ENCODE results near the gene CACNA1I.

The CACNA1I gene

DNA sequence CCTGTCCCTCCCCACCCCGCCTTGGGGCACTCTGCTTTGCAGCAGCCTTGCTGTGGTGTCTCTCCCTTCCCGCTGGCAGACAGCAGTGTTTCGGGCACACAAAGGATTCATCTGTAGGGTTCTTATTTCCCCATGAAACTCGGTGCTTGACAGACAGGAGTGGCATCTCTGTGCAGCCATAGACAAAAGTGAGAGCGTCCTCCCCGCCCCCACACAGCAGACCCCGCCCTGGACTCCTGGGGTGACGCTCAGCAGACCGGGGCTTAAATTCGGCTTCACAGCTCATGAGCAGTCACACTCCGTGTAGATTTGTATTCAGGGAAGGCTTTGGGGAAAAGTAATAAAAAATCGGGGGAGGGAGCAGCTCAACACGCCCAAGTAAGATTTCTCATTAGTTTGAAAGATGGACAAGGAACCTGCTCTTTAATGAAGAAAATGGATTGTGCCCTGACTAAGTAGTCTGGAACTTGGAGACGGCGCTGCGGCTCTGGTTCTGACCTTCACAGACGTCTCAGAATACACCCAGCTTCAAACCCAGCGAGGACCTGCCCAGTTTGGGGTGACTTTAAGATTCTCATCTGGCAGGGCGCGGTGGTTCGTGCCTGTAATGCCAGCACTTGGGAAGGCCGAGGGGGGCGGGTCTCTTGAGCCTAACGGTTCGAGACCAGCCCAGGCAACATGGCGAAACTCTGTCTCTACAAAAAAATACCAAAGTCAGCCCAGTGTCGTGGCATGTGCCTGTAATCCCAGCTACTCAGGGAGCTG lies 136.0 kb downstream of the CACNA1I start:
- no peak for DNase-seq (ENCODE audit: low read depth)
- TF ChIP-seq, protein P1, sequence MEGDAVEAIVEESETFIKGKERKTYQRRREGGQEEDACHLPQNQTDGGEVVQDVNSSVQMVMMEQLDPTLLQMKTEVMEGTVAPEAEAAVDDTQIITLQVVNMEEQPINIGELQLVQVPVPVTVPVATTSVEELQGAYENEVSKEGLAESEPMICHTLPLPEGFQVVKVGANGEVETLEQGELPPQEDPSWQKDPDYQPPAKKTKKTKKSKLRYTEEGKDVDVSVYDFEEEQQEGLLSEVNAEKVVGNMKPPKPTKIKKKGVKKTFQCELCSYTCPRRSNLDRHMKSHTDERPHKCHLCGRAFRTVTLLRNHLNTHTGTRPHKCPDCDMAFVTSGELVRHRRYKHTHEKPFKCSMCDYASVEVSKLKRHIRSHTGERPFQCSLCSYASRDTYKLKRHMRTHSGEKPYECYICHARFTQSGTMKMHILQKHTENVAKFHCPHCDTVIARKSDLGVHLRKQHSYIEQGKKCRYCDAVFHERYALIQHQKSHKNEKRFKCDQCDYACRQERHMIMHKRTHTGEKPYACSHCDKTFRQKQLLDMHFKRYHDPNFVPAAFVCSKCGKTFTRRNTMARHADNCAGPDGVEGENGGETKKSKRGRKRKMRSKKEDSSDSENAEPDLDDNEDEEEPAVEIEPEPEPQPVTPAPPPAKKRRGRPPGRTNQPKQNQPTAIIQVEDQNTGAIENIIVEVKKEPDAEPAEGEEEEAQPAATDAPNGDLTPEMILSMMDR (conservative IDR thresholded peaks at IDR 0.05; ENCODE audit: low read depth, low read length) = no peak
- H3K4me3 ChIP-seq (ENCODE audit: low read length) = no peak overlapping the region

DNA sequence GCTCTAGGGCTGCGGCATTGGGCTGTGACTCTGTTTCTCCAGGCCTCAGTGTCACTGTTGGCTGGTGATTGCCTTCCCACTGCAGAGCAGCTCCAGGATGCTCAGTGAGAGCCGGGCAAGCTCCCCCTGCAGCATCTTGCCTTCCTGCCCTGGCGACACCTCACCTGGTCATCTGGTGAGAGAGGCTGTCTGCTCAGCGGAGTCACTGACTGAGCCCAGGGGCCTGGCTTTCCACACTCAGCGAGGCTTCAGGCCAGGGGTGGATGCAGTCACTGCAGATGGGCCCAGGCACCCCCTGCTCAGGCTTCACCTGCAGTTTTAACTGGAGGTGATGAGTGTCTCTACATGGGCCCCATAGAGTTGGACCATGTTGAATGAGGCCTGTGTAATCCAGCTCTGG lies 136.8 kb downstream of the CACNA1I start:
- no peak for DNase-seq (ENCODE audit: low read depth)
- TF ChIP-seq, protein P1 (conservative IDR thresholded peaks at IDR 0.05; ENCODE audit: low read depth, low read length) = no peak
- H3K4me3 ChIP-seq (ENCODE audit: low read length) = no peak overlapping the region

DNA sequence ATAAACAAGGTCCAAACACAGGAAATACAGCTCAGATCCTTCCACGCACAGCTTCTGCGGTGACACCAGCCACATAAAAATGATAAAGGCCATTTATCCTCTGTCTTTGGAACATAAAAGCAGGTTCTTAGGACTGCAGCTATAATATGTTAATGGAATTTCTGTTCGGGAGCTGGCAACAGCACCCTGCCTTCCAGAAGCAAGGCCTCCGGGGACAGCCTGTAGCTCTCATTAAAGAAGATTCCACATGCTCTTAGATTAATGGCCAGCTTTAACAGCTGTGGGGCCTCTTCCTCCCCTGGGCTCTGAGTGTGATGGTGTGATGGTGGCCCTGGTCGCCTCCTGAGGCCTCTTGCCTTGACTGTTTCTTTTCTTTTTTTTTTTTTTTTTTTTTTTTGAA lies 137.3 kb downstream of the CACNA1I start:
- no peak for DNase-seq (ENCODE audit: low read depth)
- TF ChIP-seq, protein P1 (conservative IDR thresholded peaks at IDR 0.05; ENCODE audit: low read depth, low read length) = no peak
- H3K4me3 ChIP-seq (ENCODE audit: low read length) = no peak overlapping the region

DNA sequence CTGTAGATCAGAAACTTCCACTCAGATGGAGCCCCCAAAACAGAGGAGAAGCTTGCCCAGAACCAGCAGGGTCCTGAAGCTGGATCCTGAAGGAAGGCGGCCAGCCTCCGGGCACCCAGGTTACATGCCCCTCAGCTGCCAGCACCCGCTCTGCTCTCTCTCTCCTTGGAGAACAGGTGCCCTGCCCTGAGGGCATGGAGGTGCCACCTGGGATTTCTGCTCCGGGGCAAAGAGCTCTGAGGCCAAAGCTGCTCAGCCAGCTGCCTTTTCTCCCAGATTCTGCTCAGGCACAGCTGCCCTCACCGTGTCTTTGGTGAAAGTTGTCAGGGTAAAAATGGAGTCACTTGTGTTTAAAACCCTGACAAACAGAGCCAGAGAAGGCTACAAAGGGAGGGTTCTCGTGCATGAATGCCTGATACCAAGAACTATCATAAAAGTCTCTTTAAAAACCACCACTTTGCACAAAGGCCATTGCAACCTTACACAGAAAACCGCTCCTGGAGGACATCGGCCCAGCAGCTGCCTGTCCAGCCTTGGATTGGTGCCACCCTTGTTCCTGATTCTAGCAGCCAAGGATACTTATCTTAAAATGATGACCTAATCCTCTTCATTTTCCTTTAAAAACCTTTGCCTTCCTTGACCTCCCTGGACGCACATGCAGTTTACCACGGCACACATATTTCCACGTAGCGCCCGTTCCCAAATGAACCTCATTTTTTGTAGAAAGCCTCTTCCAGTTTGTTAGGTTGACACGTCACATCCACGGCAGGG lies 140.0 kb downstream of the CACNA1I start:
- H3K4me3 ChIP-seq (ENCODE audit: low read length) = no peak overlapping the region
- TF ChIP-seq, protein P1 (conservative IDR thresholded peaks at IDR 0.05; ENCODE audit: low read depth, low read length) = no peak
- no peak for DNase-seq (ENCODE audit: low read depth)

DNA sequence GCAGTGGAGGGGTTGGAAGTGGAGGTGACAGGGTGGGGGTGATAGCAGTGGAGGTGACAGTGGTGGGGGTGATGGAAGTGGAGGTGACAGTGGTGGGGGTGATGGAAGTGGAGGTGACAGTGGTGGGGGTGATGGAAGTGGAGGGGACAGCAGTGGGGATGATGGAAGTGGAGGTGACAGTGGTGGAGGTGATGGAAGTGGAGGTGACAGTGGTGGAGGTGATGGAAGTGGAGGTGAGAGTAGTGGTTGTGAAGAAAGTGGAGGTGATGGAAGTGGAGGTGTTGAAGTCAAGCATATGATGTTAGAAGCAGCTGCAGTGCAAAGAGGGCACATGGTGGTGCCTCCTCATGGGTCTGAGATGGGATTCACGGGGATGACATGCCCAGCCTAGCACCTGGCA lies 141.5 kb downstream of the CACNA1I start:
- no peak for DNase-seq (ENCODE audit: low read depth)
- H3K4me3 ChIP-seq (ENCODE audit: low read length) = no peak overlapping the region
- TF ChIP-seq, protein P1 (conservative IDR thresholded peaks at IDR 0.05; ENCODE audit: low read depth, low read length) = no peak

DNA sequence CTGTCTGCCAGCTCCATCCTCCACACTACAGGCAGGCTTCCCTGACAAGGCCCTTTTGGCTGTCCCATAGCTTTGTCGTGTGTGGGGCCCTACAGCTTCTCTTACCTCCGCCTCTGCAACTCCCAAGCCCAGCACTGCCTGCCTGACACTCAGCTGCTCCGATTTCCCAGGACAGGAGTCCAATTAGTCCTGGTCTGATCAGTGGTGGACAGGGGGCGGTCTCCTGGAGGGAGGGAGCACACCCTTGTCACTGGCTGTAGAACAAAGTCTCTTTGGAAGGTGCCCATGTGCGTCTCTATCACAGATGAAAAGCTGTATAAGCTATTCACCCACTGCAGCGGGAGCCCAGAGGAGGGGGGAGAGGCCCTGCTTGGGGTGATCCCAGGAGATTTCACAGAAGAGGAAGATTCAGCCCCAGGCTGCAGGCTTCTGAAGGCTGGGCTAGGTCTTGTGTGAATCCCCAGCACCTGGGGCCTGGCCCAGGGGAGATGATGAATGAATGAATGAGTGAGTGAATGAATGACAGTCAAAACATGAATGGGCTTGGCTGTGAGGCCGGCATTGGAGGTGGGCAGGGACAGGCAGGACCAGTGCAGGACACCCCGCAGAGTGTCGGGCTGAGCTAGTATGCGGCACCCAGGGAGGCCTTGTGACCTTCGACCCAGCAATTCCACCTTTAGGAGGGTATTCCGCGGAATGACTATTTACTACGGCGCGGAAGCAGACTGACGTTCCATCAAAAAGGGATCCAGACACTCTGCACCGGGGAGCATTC lies 142.4 kb downstream of the CACNA1I start:
- TF ChIP-seq, protein P1 (conservative IDR thresholded peaks at IDR 0.05; ENCODE audit: low read depth, low read length) = no peak
- DNase-seq (ENCODE audit: low read depth) = no peak
- no peak overlapping the region for H3K4me3 ChIP-seq (ENCODE audit: low read length)

Measured in retinal pigment epithelial cell (primary cell).